HL-60/S4 treated with phorbol 12-myristate 13-acetate at 8.2 ng/mL for 4 days and 3 days (cell line): ENCODE measurements around the gene TMEM151B.
"Not testable (repeated sequence)": the region's sequence is repeated elsewhere in the genome, so short reads cannot be mapped to it uniquely, and the experiment has no call there.

Experiments
- in situ Hi-C: fragments of 300-500 bp; cut with MboI; formaldehyde crosslinking; loops from 2 replicates; pipeline ENCODE4 v1.15.0; 2022; ENCODE audit warnings: low sequenced_read_pairs

Gene TMEM151B

GRCh38 chr6:44269921-44270525 is at the start of gene TMEM151B:
TMEM151B (plus strand) TSS chr6:44270450; CDS start chr6:44270743, 293 bp downstream.
- in situ Hi-C loops, result no loop called here

DNA sequence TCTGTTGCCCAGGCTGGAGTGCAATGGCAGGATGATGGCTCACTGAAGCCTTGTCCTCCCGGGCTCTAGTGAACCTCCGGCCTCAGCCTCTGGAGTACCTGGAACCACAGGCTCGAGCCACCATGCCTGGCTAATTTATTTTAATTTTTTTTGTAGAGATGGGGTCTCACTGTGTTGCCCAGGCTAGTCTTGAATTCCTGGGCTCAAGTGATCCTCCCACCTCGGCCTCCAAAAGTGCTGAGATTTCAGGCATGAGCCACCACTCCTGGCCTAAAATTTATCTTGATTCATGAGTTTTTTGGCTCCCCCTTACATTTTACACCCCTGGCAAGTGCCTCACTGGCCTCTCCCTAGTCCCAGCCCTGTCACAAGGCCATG is 49.3 kb upstream of the TMEM151B start:
- in situ Hi-C loops, result no loop called here

DNA sequence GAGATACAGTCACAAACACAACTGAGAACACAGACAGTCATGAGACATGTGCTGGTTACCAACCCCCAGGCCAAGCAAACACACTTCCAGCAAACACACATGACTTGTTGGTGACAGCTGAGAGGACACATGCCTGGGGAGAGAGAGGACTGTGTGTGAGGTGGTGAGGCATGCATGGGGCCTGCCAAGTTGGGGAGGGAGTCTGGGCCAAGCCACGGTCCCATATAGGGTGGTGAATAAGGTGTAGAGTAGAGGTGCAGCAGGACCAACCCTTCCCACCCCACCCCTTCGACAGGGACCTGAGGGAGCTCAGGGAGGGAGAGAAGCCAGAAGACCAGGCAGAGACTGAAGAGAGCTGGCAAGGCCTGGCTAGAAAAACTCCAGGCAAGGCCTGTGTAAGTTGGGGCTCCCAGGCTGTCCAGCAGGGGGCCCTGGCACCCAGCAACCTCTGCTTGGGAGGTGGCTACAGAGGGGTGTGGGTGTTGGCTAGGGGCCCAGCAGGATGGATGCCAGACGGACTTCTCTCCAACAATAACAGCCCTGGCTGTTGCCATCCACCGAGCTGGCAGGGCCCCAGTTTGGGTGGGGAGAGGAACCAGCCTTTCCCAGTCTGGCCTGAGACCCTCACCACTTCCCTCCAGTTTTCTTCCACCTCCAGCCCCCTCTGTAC is 48.8 kb upstream of the TMEM151B start:
- in situ Hi-C loops, result no loop called here

- in situ Hi-C loops, result no loop called here
Measured at GRCh38 chr6:44221961-44222335, 48.3 kb upstream of the TMEM151B start.

DNA sequence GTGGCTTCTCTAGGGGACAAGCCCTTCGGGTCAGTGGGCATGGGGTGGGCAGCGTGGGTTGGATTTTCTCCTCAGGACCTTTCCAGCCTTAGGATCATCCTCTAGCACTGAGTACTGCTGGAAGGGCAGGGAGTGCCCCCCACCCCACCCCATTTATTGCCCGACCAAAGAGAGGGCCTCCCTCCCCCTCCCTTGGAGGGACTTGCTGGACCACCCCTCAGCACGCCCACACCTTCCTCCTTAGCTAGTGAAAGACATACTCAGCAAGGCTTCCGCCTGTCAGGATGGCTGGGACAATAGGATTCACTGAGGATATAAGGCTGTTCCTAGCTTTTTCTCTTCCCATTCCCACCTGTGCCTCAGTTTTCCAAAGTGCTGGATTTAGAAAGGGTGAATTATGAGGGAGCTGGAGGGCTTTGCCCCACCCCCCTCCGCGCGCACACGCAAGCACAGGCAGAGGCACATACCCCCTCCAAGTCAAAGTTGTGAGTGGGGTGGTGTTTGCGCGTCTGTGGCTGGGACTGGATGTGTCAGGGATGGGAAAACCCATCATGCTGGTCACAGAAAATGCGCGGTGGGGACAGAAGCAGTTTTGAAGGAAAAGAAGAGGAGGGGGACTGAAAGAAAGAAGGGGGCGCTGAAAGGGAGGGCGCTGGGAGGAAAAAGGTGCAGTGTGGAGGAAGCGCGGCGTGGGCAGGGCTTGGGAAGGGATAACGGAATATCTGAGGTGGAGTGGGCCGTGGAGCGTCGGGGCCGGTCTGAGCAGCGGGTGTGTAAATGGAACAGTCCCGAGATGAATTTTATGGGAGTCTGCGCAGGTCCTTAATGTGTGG is 47.5 kb upstream of the TMEM151B start:
- in situ Hi-C loops, result no loop called here

- in situ Hi-C loops, result no loop called here
Measured at GRCh38 chr6:44223319-44224028, 46.8 kb upstream of the TMEM151B start, which contains the start of gene SLC29A1. SLC29A1 (plus strand) TSS chr6:44223595; CDS start chr6:44227314, 3,719 bp downstream.

DNA sequence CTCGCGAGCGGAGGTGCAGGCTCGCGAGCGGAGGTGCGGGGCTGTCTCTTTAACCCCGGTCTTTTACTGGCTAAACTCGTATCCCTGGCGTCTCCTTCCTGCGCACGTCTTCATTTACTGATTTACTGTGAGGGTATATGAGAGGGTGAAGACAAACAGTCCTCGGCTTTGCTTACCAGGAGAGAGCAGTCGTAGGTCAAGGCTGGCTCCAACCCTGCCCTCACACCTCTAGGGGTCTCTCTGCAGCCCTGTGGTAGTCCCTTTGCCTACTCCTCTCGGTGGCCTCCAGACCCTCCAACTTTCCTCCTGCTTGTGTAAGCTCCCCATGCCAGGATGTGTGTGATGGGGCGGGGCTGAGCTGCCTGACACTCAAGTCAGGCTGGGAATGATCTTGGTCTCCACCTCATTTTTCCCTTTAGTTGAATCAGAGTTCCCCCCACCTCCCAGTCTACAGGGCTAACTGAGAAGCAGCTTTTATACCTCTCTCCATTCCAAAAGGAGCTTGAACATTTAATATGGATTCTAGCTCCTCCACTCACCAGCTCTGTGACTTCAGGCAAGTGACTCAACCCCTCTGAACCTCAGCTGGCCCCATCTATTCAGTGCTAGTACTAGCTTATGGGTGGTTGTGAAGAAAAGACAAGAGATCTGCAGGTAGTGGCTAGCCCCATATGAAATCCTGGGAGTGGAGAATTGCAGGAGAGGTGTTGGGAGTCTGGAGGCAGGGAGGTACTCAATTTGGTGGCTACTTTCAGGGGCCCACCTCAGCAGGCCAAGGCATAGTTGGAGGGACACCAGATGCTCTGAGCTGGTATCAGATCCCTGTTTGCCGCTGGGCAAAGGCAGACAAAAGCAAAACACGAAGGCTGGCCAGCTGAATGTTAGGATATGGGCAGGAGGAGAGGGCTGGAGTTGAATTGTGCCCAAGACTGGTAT is 46.0 kb upstream of the TMEM151B start:
- in situ Hi-C loops, result no loop called here

- in situ Hi-C loops, result no loop called here
Measured at GRCh38 chr6:44224965-44225305, 45.3 kb upstream of the TMEM151B start.

DNA sequence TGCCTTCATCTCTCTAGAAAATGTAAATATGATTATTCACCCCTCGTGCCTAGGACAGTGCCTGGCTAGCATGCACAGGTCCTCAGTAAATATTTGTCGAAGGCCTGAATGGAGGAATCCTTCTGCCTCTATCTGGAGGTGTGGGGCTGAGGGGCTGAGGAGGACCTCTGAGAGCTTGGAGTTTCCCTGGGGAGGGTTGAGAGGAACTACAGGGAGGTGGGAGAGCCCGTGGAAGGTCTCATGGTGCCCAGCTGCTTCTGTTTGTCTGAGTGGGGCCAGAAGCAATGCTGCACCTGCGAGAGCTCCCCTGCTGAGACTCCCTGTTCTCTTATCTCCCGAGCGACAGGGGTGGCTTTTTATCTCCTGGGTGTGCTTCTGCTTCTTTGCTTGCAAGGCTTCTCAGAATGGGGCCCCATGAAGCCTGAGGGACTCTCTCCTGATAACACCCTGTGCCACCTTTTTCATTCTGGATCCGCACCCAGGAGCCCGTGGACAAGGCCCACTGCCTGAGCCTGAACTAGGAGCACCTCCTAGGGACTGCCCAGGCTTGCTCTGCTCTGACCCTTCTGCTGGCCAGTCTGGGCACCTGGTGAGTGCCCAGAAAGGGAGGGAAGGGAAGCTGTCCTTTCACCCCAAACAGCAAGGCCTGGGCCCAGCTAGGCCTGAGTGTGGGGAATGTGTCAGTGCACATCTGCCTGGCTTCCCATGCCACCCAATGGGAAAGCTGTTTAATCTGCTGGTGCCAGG is 44.5 kb upstream of the TMEM151B start:
- in situ Hi-C loops, result no loop called here

- in situ Hi-C loops, result no loop called here
Measured at GRCh38 chr6:44226368-44227147, 43.7 kb upstream of the TMEM151B start.

DNA sequence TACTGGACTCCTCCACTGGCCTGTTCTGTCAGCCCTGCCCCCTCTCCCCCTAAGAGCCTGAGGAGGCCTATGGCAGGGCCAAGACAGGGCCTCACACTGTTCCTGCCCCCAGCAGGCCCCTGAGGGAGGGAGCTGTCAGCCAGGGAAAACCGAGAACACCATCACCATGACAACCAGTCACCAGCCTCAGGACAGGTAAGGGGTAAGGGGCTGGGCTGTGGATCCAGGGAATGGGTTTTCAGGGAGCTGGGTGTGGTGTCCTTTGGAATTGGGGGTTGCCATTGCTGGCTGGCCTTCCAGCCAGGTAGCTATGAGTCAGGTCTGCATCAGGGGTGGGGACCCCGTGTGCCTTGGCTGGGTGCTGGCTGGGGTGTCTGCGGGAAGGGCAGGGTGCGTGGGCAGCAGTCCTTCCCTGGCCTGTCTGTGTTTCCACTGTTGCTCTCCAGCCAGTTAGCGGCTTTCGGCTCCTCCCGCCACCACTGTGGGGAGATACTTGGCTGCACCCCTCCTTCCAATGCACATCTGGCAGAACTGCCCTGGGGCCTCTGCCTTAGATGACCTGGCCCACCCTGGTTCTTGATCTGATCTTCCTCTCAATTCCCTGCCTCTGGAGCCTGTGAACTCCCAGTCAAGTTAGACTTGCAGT is 43.0 kb upstream of the TMEM151B start:
- in situ Hi-C loops, result no loop called here

- in situ Hi-C loops, result no loop called here
Measured at GRCh38 chr6:44228031-44228430, 42.2 kb upstream of the TMEM151B start.

GRCh38 chr6:44228433-44228832 is 41.8 kb upstream of the TMEM151B start:
- in situ Hi-C loops, result no loop called here

GRCh38 chr6:44228836-44229235 is 41.4 kb upstream of the TMEM151B start:
- in situ Hi-C loops, result no loop called here

GRCh38 chr6:44229376-44230033 is 40.7 kb upstream of the TMEM151B start:
- in situ Hi-C loops, result no loop called here

DNA sequence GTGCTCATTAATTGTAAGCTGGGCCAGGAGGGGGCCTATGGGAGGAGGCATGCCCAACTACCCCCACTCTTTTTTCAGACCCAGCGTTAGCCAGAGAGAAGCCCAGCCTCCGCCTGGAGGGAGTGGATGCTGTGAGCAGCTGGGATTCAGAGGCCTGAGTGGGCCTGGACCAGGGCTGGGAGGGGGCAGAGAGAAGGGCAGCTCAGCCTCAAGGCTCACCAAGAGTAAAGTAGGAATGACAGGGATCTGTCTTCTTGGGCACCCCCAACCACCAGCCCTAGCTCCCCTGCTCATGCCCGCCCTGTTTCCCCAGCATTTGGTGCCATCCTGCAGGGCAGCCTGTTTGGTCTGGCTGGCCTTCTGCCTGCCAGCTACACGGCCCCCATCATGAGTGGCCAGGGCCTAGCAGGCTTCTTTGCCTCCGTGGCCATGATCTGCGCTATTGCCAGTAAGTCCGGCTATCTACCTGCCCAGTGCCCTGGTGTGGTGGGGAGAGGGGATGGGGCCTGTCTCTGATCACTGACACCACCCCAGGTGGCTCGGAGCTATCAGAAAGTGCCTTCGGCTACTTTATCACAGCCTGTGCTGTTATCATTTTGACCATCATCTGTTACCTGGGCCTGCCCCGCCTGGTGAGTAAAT is 40.1 kb upstream of the TMEM151B start:
- in situ Hi-C loops, result no loop called here

DNA sequence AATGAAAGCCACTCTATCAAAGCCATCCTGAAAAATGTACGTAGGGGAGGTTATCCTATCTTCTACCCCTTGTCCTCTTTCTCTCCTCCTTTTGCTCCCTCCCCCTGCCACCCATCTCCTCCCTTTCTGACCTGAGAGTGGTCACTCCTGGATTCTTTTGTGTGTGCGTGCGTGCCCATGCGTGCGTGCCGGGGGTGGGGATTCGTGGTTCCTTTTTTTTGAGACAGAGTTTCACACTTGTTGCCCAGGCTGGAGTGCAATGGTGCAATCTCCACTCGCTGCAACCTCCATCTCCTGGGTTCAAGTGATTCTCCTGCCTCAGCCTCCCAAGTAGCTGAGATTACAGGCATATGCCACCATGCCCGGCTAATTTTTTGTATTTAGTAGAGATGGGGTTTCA is 38.8 kb upstream of the TMEM151B start:
- in situ Hi-C loops, result not testable (repeated sequence)
